SK-N-SH (cell line): ENCODE data around the gene ZEB1.

Experiments used
- CTCF ChIP-seq: fragments of 200-600 bp; sonication (generic); IDR thresholded peaks from 2 replicates; pipeline ENCODE4 v1.6.1; 2017; ENCODE audit warnings: antibody characterized with exemption, mild to moderate bottlenecking, moderate library complexity
- EP300 ChIP-seq, 2 experiments: IDR thresholded peaks; 2 replicates each; pipeline versions ENCODE4 v1.4.0 to v1.6.1; 2012; ENCODE audit warnings: borderline replicate concordance in 1 of 2, low read depth in 1 of 2, low read length in 1 of 2
- EZH2phosphoT487 ChIP-seq: fragments of 200-600 bp; sonication (generic); IDR thresholded peaks from 2 replicates; pipeline ENCODE4 v1.6.1; 2017; ENCODE audit warnings: low read depth, mixed run types, mild to moderate bottlenecking, antibody characterized with exemption, moderate library complexity, borderline replicate concordance
- NFIC ChIP-seq: IDR thresholded peaks from 2 replicates; pipeline ENCODE4 v1.4.0; 2012; ENCODE audit warnings: borderline replicate concordance
- PBX3 ChIP-seq: IDR thresholded peaks from 2 replicates; pipeline ENCODE4; 2012
- POLR2AphosphoS5 ChIP-seq: IDR thresholded peaks from 2 replicates; pipeline ENCODE4 v1.6.1; 2012; ENCODE audit warnings: low read depth, low read length
- RCOR1 ChIP-seq: fragments of 150-350 bp; IDR thresholded peaks from 2 replicates; pipeline ENCODE4 v1.6.1; 2017; ENCODE audit warnings: antibody characterized with exemption, low read length

- TF ChIP-seq CTCF: no peak
- no peak for TF ChIP-seq NFIC
- no peak for TF ChIP-seq EZH2phosphoT487
- no peak for TF ChIP-seq EP300 (IDR thresholded peaks at IDR 0.05; ENCODE audit: borderline replicate concordance in 1 of 2, low read depth in 1 of 2, low read length in 1 of 2)
- TF ChIP-seq PBX3: no peak
- TF ChIP-seq RCOR1: no peak
- no peak for TF ChIP-seq POLR2AphosphoS5
Measured at GRCh38 chr10:31468536-31468859, 149.5 kb downstream of the ZEB1 start.
